ENCODE data around the gene LDLRAD3.

DNA sequence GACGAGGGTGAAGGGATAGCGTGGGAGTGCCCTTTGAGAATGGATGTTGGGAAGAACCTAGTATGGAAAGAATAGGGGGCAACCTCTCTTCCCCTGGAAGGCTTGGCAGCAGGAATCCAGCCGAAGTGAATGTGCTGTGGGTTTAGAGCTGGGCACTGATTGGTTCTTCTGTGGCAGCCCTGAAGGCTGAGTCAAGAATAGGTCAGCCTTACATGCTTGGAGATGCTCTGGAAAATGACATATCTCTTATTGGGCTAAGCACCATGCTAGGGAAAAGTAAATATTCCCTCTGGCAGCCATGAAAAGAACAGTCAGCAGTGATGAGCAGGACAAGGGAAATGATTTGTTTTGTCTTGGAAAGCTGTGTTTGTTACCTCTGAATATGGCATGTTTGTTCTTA, 195.9 kb downstream of the LDLRAD3 start:
- TF ChIP-seq CTCF (IDR thresholded peaks at IDR 0.05), result no peak
- no peak for TF ChIP-seq POLR2A (IDR thresholded peaks at IDR 0.05)
